NCI-H146 (cell line): ENCODE measurements around the gene ARHGAP26.

Experiments
- DNase-seq: peaks from one replicate; lab custom pipeline; 2025; lab: John Stamatoyannopoulos, UW

ARHGAP26 gene

DNA sequence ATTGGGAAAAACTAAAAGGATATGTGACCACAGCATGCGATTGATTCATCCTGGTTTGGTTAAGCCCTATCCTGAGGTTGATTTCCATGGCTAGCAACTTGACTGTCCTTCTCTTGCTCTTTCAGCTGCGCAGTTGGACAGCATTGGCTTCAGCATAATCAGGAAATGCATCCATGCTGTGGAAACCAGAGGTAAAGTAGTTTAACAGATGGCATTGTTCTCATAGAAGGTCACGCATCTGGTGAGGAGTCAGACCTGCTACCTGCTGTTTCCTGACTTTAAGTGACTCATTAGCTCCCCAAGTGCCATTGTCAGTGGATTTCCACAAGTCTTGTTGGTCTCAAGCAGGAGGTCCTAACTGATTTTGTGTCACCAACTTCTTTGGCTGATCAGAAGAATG lies 266.9 kb downstream of the ARHGAP26 start:
- peak; percentile 50 for DNase-seq

- no peak for DNase-seq
Measured at GRCh38 chr5:143037708-143038107, 267.5 kb downstream of the ARHGAP26 start.

- no peak for DNase-seq
Measured at GRCh38 chr5:143040622-143041021, 270.4 kb downstream of the ARHGAP26 start.

DNA sequence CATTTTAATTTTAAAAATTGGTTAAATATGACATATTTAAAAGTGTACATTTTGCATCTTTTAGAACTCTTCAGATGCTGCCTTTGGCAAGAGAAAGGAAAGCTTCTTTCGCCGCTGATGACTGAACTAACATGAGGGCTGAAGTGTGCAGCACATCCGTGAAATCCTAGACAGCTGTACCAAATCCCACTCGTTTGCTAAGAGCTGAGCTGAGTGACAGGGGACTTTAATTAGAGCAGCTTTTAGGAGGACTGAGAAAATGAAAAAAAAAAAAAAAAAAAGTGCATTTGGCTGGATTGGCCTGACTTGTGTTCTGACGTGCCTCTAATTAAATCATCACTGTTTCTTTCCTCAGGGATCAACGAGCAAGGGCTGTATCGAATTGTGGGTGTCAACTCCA lies 271.3 kb downstream of the ARHGAP26 start:
- DNase-seq = no peak

DNA sequence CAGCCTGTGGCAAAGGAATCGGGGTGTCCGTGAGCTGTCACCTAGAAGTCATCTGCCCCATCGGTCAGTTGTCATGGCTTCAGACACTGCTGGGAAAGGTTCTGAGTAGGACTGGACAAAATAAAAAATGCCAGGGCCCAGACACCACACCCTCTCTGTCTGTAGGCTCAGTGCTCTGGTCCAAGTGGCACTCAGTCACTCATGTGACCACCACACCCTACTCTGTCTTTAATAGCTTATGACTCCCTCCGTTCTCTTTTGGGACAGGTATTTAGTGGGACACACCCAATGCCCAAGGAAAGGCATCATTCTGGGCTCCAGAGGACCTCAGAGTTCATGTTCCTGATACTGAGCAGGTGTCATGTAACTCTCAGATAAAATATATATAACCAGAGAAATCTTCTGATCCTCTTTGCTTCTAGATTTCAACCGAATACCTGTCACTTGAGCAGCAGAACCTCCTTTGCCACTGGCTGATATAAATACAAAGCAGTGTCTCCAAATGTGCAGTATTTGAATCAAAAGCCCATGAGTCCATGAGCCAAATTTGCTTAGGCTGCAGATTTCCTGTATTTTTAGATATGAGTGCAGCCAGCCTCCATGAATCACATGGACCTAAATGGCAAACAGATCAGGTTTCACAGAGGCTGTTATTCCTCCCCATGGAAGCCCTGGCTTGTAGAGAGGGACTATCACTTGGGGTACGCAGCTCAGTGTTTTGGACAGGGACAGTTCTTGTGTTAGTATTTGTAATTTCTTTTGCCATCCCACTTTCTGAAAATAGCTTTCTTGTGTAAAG lies 272.0 kb downstream of the ARHGAP26 start:
- DNase-seq = peak; percentile 27

- DNase-seq = no peak
Measured at GRCh38 chr5:143044265-143044664, 274.1 kb downstream of the ARHGAP26 start.

DNA sequence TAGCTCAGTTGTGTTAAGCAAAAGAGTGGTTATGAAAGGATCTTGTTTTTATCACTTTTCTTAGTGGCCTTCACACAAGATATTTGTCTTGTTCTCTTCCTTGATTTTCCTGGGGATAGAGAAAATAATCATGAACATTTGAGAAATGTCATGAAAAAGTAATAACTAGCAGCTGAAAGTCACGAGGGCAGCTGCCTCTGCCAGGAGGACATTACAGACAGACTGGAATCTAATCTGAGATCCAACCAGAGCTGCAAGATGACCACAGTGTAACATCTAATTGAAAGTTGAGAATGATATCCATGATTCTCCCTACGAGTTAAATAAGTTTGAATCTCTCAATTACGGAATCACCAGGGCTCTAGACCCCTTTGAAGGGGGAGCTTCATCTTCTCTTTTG lies 274.9 kb downstream of the ARHGAP26 start:
- DNase-seq = no peak

DNA sequence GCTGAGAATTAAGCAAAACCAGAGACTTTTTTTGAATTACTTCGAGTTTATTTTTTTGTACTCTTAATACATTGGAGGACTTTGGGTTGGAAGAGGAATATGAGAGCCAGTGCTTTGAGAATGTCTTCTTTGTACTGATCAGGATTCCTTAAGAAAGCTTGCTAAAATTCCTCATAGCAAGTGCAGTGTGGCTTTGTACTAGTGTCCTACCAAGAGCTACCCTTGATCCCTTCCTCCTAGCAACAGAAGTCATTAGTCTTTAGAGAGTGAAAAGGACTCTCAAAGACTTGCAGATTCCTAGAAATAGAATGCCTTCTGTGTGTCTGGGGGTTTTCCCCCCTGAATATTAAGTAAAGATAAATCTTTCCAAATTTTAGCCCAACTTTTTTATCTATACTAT lies 276.1 kb downstream of the ARHGAP26 start:
- DNase-seq = no peak

GRCh38 chr5:143047091-143047490 lies 276.9 kb downstream of the ARHGAP26 start:
- DNase-seq = no peak

- no peak for DNase-seq
Measured at GRCh38 chr5:143050183-143050582, 280.0 kb downstream of the ARHGAP26 start.

DNA sequence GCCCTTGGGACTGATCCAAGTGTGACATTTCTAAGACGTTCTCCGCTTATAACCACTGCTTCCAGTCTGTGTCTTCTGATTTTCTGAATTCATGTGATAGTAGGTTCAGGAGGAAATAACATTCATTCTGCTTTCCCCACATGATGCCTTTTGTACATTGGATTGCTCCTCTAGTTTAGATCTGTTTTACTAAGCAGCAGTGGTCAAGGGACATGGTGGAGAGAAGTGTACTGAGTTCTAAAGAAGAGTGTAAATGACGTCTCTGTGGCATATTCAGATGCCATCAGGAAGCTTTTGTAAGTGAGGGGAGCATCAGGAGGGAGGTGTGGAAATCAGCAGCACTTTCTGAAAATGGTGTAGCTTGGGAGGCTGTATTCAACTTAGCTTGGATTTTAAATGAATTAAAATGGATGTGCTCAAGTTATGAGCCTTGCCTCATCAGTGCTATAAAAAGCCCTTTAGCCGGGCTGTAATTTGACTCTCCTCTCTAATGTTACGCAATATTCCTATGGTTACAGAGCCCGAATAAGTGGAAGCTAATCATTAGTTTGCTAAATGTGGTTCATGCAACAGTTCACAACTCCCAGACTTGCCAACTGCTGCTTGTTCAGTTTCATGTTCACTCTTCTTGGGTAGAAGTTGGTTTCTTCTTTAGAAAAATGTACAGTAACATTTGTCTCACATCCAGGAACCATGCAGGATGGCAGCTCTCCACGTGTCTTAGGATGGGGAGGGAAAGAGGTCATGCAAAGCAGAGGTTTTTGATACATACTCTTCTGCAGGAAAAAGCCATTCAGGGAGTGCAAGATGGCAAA lies 281.3 kb downstream of the ARHGAP26 start:
- peak; percentile 37 for DNase-seq

DNA sequence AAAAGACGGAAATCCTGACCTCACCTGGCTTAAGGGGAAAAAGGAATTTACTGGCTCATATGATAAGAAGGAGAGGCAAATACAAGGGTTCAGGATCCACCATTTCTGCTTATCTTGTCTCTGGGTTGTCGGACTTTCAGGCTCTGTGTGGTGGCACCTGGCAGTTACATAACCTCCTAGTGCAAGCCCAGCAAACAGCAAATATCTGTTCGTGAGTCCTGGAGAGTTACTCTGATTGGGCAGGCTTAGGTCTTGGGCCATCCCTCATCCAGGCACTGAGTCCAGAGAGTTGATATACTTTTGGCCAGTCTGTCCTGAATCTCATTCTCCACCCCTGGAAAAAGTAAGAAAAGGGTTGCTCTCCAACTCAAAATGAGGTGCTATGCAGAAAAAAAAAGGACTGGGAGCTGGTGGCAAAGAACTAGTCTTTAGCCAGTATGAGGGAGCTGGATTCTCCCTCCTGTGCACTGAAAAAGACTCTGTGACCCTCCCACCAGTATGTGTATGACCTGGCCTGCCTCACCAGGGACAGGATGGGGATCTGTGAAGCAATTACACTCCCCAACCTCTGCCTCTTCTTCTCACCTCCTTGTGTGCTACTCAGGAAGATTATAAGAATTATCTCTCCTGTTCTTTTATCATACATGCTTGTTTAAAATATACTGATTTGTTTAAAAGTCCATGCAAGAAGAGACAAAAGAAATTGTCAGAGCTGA lies 282.9 kb downstream of the ARHGAP26 start:
- no peak for DNase-seq

DNA sequence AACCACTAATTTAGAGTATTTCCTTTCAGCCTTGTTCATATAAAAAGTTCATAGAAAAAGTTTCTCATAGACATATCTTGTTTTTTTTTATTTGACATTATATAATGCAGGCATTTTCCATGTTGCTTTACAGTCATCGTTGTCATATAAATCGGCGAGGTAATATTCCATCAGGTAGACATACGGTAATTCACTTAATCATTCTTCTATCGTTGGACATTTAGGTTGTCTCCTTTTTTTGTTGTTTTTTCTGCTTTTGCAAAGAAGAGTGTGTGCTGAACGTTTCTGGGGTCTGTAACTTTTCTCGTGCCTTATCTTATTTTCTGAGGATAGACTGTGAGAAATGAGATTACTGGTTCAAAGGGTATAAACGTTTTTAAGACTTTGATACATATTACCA lies 283.6 kb downstream of the ARHGAP26 start:
- DNase-seq = no peak

DNA sequence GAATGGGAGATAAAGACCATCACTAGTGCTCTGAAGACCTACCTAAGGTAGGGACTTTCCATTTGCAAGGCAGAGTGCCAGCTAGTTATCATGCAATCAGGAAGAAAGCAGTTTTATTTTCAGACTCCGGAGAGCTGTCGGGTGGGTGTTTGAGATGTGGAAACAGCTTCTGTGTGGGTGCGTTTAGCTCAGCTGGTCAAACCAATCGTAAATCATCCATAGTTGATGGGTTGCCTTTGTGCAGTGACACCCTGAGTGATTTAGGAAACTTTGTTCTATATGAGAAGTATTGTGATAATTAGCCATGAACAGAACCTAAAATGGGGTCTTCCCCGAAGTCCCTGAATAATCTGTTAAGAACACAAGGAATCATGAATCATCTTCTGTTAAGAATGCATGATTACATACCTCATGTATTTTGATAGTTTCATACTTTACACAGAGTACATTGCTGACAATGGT lies 284.3 kb downstream of the ARHGAP26 start:
- no peak for DNase-seq

GRCh38 chr5:143055596-143056338 lies 285.6 kb downstream of the ARHGAP26 start:
- no peak for DNase-seq

DNA sequence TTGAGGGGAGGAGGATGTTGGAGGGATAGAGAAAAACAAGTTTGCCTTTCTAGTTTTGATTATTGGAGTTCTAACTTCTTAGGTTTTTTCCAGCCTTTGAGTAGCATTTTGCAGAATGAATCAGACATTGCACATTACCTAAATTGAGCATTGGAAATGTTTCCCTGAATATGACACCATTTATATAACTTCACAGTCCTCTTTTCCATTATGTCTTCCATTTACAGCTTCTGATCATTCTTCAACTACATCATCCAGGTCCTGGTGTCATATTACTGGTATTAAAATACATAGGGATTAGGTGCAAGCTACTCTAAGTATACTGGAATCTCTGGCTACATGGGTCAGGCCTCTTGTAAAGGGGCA lies 286.1 kb downstream of the ARHGAP26 start:
- DNase-seq = no peak

DNA sequence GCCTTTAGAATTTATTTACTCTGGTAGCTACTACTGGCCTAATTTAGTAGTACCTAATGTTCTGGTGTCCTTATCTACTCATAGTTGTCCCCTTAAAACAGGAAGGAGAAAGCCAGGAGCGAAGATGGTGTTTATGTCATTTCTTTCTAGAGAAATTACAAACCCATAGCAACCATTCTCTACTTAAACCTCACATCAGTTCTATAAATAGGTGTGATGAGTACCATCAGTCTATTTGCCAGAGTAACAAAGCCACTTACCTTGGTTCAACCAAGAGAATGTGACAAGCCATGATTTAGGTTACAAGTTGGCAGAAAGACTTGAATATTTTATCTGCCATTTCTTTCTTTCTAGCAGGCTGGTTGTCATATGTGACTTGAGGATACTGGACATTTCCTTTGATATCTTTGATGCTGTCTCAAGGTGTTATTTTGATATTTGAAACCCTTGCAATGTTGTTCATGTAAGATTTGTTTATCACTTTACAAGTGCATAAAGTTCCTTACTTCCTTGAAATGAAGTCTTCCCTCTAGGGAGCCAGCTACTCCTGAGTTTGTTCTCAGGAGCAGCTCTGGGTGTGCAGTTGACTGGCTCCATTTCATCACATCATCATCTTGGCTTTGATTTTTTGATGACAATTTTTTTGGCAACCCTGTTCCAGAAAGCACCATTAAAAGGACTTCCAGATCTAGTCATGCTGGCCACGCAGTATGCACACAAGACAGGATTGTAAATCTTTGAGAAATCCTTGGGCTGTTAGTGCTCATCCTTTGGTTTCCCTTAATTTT lies 286.8 kb downstream of the ARHGAP26 start:
- DNase-seq = no peak

DNA sequence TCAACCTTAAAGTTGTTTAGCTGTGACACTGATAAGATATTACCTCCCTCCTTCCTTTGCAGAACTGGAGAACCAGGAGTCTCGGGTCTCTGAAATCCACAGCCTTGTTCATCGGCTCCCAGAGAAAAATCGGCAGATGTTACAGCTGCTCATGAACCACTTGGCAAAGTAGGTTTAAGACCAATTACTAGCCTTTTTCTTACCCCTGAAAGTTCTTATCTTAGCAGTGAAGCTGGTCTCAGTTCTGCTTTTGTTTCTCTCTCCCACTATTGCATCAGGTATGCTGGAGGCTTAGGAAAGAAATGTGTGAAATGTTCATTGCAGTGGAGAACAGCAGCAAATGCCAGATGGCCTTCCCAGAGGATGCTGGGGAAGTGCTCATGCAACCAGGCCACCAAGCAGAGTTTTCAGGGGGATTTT lies 287.4 kb downstream of the ARHGAP26 start:
- DNase-seq = no peak

DNA sequence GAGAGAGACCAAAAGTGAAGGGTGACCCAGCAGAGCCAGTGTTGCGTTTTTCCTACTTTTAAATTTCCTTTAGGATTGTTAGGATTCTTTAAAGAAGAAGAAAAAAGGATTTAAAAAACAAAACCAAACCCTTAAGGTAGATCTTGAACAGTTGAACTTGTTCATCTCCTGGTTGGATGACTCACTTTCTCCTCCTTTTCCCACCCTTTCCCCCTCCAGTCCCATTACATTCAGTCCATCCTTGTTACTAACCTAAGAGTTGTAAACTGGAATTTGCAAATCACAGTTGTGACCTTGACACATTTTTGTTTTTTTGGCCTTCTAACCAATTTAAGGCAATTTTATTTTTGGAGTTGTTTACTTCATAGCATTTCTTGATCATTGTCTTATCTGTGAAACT lies 289.2 kb downstream of the ARHGAP26 start:
- no peak for DNase-seq

DNA sequence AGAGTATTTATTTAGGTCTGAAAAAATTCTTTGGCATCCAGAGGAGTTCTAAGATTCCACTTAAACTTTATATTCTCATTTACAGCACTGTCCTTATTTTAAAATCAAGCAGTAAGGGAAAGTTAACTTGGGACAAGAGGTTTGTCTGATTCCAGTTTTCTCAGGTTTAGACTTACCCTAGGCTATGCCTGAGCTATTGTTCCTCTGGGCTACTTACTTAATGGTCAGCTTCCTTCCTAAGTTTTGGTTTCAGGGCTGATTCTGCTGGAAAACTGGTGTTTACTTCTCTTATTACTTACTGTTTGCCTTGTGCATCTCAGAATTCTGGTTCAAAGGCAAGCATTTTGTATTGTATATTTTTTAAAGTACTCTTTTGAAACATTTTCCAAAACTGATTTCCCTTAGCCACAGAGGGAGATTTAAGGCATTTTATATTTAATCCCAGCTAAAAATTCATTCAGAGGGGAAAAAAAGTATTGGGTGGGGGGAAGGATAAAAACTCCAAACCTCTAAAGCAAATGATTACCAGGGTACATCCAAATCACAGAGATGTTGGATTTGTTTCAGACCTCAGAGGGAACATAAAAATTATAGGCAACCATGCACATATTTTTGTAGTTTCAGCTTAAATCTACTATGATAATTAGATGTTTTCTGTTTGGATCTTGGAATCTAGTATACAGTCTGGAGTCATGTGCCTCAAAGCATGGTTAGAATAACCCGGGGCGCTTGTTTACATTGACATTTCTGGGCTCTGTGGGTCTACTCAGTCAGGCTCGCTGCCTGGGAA lies 290.0 kb downstream of the ARHGAP26 start:
- DNase-seq = no peak
